OCI-M2 (cell line): Measurements from ENCODE around the gene BUB1.
"Not testable (repeated sequence)": the region's sequence is repeated elsewhere in the genome, so short reads cannot be mapped to it uniquely, and the experiment has no call there.

Experiments
- DNase-seq: peaks from one replicate; lab custom pipeline; 2025; ENCODE audit not compliant: unreplicated experiment; lab: John Stamatoyannopoulos, UW

Gene BUB1

GRCh38 chr2:110659248-110659647 is 18.6 kb downstream of the BUB1 start:
- DNase-seq, result no peak

GRCh38 chr2:110657724-110658305 is 20.0 kb downstream of the BUB1 start:
- no peak for DNase-seq

DNA sequence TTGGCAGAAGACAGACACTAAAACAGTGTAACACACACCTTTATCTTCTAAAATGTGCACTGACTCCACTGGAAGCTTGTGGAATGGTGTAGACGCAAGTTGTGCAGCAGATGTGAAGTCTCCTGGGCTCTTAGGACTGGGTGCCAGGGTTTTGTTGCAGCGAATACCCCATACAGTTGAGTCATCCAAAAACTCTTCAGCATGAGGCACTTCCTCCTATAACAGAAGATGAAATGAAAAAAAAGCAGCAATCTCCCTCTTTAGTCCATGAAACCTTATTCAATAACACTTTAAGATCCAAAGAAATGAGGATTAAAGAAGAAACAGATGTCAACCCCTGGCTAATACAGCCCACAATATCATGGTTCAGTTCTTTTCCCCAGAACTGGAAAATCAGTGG is 22.2 kb downstream of the BUB1 start:
- DNase-seq, result no peak

GRCh38 chr2:110653861-110654260 is 24.0 kb downstream of the BUB1 start:
- no peak for DNase-seq

GRCh38 chr2:110650346-110650745 is 27.5 kb downstream of the BUB1 start:
- DNase-seq, result no peak

DNA sequence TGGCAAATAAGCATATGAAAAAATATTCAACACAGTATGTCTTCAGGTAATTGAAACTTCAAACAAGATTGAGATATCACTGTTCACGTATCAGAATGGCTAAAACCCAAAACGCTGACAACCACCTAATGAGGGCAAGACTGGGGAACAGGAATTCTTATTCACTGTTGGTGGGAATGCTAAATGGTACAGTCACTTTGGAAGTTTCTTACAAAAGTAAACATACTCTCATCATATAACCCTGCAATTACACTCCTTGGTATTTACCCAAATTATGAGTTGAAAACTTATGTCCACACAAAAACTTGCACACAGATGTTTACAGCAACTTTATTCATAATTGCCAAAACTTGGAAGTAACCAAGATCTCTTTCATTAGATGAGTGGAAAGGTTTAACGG is 30.1 kb downstream of the BUB1 start:
- DNase-seq, result no peak

GRCh38 chr2:110645616-110646015 is 32.2 kb downstream of the BUB1 start:
- no peak for DNase-seq

- no peak for DNase-seq
These were observed 33.5 kb downstream of the BUB1 start for GRCh38 chr2:110644357-110644756.

DNA sequence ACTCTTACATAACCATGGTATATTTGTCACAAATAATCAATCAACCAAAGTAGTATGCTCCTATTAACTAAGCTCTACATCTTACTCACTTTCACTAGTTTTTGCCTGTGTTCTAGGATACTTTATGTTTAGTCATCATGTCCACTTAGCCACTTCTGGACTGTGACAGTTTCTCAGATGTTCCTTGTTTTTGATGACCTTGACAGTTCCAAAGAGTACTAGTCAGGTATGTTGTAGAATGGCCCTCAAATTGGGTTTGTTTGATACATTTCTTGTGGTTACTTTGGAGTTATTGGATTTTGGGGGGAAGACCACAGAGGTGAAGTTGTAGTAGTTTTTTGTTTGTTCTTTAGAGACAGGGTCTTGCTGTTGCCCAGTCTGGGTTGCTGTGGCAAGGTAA is 35.5 kb downstream of the BUB1 start:
- DNase-seq, result no peak

DNA sequence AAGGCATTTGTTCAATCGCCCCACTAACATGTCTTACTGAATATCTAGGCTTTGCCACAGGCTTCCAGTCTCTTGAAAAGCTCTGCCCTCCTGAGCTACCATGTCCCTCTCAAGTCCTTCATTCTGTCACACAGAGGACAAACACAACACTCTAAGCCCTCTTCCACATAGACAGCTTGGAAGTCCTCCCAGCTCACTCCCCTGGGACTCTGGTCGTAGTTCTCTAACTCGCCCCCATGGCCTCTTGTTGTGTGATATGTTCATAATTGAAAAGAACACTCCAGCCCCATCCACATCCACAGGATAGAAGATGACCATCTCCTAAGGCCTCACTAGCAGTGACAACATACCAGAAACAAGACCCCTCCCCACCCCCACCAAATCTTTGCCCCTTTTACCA is 37.9 kb downstream of the BUB1 start:
- no peak for DNase-seq

- no peak for DNase-seq
These were observed 38.7 kb downstream of the BUB1 start for GRCh38 chr2:110638952-110639695.

- DNase-seq, result no peak
These were observed 39.9 kb downstream of the BUB1 start for GRCh38 chr2:110638004-110638403.

GRCh38 chr2:110637093-110637492 is 40.8 kb downstream of the BUB1 start:
- DNase-seq, result no peak

DNA sequence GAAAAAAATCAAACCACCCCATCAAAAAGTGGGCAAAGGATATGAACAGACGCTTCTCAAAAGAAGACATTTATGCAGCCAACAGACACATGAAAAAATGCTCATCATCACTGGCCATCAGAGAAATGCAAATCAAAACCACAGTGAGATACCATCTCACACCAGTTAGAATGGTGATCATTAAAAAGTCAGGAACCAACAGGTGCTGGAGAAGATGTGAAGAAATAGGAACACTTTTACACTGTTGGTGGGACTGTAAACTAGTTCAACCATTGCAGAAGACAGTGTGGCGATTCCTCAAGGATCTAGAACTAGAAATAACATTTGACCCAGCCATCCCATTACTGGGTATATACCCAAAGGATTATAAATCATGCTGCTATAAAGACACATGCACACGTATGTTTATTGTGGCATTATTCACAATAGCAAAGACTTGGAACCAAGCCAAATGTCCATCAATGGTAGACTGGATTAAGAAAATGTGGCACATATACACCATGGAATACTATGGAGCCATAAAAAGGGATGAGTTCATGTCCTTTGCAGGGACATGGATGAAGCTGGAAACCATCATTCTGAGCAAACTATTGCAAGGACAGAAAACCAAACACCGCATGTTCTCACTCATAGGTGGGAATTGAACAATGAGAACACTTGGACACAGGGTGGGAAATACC is 41.8 kb downstream of the BUB1 start:
- DNase-seq, result not testable (repeated sequence)

GRCh38 chr2:110627348-110627747 is 50.5 kb downstream of the BUB1 start:
- not testable (repeated sequence) for DNase-seq

DNA sequence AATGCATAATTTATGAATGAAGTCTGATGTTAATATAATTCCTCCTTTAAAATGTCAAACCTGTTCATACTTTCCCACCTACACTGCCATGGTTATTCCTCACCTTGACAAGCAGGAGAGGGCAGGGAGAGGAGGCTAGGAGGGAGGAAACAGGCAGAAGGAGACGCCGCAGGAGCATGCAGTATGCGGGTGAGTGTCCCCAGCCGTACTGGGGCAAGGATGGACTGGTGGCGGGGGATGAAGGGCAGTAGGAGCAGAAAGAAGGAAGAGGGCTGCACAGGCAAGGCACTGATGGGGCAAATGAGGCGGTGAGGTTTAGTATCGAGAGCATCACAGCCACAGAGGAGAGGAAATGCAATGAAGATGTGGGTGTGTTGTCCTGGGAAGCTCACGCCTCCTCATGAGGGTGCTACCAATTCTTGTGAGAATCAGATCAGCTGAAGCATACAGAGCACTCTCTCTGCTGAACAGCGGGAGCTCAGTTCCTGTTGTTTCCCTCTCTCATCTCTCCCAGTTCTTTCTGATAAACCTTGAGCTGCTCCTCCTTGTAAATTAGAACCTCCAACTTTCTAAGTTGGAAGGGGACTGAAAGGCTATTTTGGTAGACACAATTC is 58.4 kb downstream of the BUB1 start:
- DNase-seq, result not testable (repeated sequence)

DNA sequence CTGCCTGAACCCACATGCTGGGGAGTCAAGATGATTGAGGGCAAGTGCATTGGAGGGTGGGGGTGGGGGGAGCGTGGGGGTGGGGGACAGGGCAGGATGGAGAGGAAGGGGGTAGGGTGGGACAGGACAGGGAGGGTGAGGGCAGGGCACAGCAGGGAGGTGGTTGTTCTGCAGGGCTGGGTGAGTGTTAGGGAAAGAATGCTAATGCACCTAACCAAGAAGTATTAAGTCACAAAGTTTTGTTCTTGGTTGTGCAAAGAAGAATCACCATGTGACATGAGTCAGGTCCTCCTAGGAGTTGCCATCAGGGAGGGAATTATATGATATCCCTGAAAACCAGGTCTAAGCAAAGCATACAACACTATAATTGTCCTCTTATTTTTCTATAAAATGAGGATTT is 63.9 kb downstream of the BUB1 start:
- not testable (repeated sequence) for DNase-seq

DNA sequence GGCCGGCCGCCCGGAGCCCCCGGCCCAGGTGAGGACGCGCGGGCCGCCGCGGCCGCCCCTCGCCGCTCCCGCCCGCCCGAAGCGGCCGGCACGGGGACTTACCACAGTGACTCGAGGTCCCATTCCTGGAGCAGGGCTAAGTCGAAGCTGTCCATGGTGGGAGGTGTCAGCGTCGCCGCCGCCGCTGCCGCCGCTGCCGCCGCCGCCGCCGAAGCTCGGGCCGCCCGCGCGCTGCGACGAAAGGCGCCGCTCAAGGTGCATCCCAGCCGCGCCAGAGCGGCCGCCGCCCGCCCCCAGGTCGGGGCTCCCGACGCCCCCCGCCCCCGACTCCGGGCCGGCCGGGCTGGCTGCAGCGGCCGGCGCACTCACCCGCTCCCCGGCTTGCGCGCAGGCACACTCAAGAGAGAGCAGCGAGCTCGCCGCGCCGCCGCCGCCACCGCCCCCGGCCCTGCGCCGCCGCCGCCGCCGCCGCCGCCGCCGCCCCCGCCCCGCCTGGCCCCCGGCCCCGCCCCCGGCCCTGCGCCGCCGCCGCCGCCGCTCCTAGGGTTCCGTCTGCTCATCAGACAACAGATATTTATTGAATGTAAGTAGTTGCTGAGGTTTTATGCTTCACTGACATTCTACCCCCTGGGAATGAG is 67.1 kb downstream of the BUB1 start:
- not testable (repeated sequence) for DNase-seq

GRCh38 chr2:110609843-110610612 is 67.8 kb downstream of the BUB1 start:
- DNase-seq, result not testable (repeated sequence)

DNA sequence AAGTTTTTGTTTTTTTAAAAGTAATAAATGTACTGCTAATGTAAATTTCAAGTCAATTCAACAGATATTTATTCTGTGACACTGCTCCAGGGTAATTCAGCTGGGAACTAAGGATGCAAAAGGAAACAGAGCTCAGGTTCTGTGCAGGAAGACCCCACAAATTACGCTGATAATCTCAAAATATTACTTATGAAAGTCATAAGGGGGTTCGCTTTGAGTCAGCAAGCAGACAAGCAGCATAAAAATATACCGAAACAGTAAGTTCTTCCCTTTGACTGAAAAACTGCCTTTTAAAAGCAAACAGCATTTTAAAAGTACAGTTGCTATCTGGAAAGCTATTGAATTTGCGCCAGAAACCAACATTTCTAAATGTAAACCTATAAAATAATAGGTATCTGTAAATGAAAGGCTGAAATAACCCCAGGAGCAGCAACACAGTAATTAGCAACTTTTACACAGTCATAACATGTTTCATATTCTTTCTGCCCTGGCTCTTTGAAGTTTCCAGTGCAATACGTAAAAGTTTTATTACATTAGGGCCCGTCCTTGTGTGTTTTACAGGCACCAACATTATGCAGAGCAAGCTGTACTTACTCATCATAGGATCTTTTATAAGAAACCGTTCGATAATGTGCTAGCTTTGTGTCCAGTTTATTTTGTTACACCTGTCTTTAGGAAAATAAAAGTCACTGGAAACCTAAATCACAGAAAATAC is 68.9 kb downstream of the BUB1 start:
- not testable (repeated sequence) for DNase-seq
